ENCODE data around the gene TTI1. TPM values are rescaled to one million over a fixed set of nuclear protein-coding genes. Genes with fewer than 3 reads are reported as not detected.

The TTI1 gene
- total and polyA plus RNA-seq, 2 of the 13 experiments (the other 11 are each of a cell fraction or from before 2014, with no cell fraction given) = 22.9 to 39.8 TPM

- TF ChIP-seq ELK4 (CRISPR knock-in tag; IDR thresholded peaks at IDR 0.05; ENCODE audit: borderline replicate concordance) (no peak), TFAP4 (IDR thresholded peaks at IDR 0.05; ENCODE audit: borderline replicate concordance, low read depth) (peak; percentile 15; the same call in 1 of the 2 replicates), ZNF816 (CRISPR knock-in tag; IDR thresholded peaks at IDR 0.05; ENCODE audit: borderline replicate concordance) (no peak), NFIB (CRISPR knock-in tag; IDR thresholded peaks at IDR 0.05; ENCODE audit: borderline replicate concordance) (no peak), NFYC (CRISPR knock-in tag; IDR thresholded peaks at IDR 0.05) (peak; percentile 37; the same call in 1 of the 2 replicates), GMEB2 (CRISPR knock-in tag; IDR thresholded peaks at IDR 0.05; ENCODE audit: low read depth) (no peak), RFX1 (IDR thresholded peaks at IDR 0.05) (no peak), MYPOP (CRISPR knock-in tag; IDR thresholded peaks at IDR 0.05) (no peak), ZNF724P (CRISPR knock-in tag; IDR thresholded peaks at IDR 0.05; ENCODE audit: borderline replicate concordance) (no peak), FOXO1 (CRISPR knock-in tag; IDR thresholded peaks at IDR 0.05) (no peak), ZNF430 (CRISPR knock-in tag; IDR thresholded peaks at IDR 0.05) (no peak), ZNF446 (CRISPR knock-in tag; IDR thresholded peaks at IDR 0.05) (no peak), HMG20A (CRISPR knock-in tag; IDR thresholded peaks at IDR 0.05; ENCODE audit: borderline replicate concordance) (peak; percentile 74; the same call in 1 of the 2 replicates), POLR2G (IDR thresholded peaks at IDR 0.05; ENCODE audit: low read depth, low read length) (no peak), KLF13 (CRISPR knock-in tag; IDR thresholded peaks at IDR 0.05) (no peak), ZSCAN20 (CRISPR knock-in tag; IDR thresholded peaks at IDR 0.05; ENCODE audit: borderline replicate concordance) (no peak), ZNF33A (CRISPR knock-in tag; IDR thresholded peaks at IDR 0.05; ENCODE audit: borderline replicate concordance) (no peak), THAP8 (CRISPR knock-in tag; IDR thresholded peaks at IDR 0.05; ENCODE audit: borderline replicate concordance) (no peak), RARA (CRISPR knock-in tag; IDR thresholded peaks at IDR 0.05) (peak; percentile 100), CSRNP2 (CRISPR knock-in tag; conservative IDR thresholded peaks at IDR 0.05; ENCODE audit: low read depth) (no peak), ZBTB46 (CRISPR knock-in tag; IDR thresholded peaks at IDR 0.05; ENCODE audit: borderline replicate concordance) (no peak), ZNF20 (CRISPR knock-in tag; IDR thresholded peaks at IDR 0.05) (no peak), RBAK (CRISPR knock-in tag; IDR thresholded peaks at IDR 0.05) (no peak)
These were observed 26.6 kb upstream of the TTI1 start (continued) for GRCh38 chr20:38059832-38060231.

Data from HepG2 (cell line).